ENCODE measurements around the gene BABAM2.

The BABAM2 gene

DNA sequence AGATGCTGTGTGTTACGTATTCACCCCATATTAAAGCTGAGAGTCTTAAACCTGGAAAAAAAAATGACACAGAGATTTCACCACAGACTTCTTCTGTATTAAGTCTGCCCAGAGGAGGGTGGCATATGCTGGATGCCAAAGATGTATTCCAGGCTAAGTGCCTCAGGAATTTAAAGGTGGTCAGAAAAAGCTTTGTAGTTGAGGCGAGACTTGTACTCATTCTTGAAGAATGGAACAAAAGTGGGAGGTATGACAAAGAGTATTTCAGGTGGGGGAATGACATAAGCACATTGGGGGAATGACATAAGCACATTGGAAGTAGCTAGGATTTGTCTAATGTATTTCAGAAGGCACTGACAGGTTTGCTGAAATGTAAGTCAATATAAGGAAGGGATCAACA lies 98.6 kb downstream of the BABAM2 start:
- no peak for DNase-seq (ENCODE audit: extremely low spot score)
- ChIA-PET POLR2A (no interaction called here), CTCF (interaction anchor here (0.7 kb wide), 1 partner anchor 460 kb away, joined by 3 read pairs; no protein-coding TSS in a partner anchor)
- TF ChIP-seq LEF1 (IDR thresholded peaks at IDR 0.05; ENCODE audit: borderline replicate concordance) (no peak), SUZ12 (IDR thresholded peaks at IDR 0.05) (no peak), TARDBP (IDR thresholded peaks at IDR 0.05) (no peak), HDGF (IDR thresholded peaks at IDR 0.05; ENCODE audit: borderline replicate concordance) (no peak), ELF4 (IDR thresholded peaks at IDR 0.05) (no peak), BHLHE40 (IDR thresholded peaks at IDR 0.05; ENCODE audit: borderline replicate concordance) (no peak), L3MBTL2 (conservative IDR thresholded peaks at IDR 0.05) (no peak), ARNT (IDR thresholded peaks at IDR 0.05) (no peak), FOXM1 (IDR thresholded peaks at IDR 0.05; ENCODE audit: borderline replicate concordance) (no peak), ZNF384 (IDR thresholded peaks at IDR 0.05) (no peak), CTBP1 (IDR thresholded peaks at IDR 0.05; ENCODE audit: borderline replicate concordance) (no peak), FOXK2 (IDR thresholded peaks at IDR 0.05) (no peak), FOXA1 (IDR thresholded peaks at IDR 0.05) (no peak), SP1 (IDR thresholded peaks at IDR 0.05) (no peak), NFRKB (IDR thresholded peaks at IDR 0.05) (no peak)
- TF ChIP-seq, protein P1, sequence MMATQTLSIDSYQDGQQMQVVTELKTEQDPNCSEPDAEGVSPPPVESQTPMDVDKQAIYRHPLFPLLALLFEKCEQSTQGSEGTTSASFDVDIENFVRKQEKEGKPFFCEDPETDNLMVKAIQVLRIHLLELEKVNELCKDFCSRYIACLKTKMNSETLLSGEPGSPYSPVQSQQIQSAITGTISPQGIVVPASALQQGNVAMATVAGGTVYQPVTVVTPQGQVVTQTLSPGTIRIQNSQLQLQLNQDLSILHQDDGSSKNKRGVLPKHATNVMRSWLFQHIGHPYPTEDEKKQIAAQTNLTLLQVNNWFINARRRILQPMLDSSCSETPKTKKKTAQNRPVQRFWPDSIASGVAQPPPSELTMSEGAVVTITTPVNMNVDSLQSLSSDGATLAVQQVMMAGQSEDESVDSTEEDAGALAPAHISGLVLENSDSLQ (IDR thresholded peaks at IDR 0.05): no peak

DNA sequence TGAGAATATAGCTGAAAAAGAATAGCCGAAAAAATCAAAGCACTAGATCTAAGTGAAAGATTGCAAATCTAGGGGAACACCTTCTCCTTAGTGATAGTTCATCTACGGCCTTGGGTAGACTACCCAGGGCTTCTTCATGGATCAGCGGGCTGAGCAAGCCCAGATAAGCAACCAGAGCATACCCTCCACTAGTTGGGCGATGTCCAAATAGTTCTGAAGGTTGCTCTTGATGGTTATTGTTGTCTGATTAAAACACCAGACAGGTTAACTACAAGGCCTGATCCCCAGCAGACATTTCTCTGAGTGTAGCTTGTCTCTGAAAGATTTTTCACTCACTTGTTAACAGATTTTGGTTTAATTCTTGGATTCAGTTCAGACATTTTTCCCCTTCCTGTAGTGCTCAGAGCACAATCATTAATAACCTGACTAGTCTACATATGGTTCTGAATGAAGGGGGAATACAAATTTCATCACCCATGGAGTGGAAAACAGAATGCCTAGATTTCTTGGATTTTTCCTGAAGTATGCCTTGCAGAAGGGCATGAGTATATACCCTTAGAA lies 99.6 kb downstream of the BABAM2 start:
- POLR2A ChIA-PET: no interaction called here
- DNase-seq (ENCODE audit: extremely low spot score): no peak
- CTCF ChIA-PET: no interaction called here
- TF ChIP-seq TARDBP (IDR thresholded peaks at IDR 0.05) (no peak), L3MBTL2 (conservative IDR thresholded peaks at IDR 0.05) (no peak), CTBP1 (IDR thresholded peaks at IDR 0.05; ENCODE audit: borderline replicate concordance) (no peak), SP1 (IDR thresholded peaks at IDR 0.05) (no peak), ARNT (IDR thresholded peaks at IDR 0.05) (no peak), NFRKB (IDR thresholded peaks at IDR 0.05) (no peak), ZNF384 (IDR thresholded peaks at IDR 0.05) (no peak), FOXK2 (IDR thresholded peaks at IDR 0.05) (no peak), HDGF (IDR thresholded peaks at IDR 0.05; ENCODE audit: borderline replicate concordance) (no peak)
- TF ChIP-seq, protein P1 (IDR thresholded peaks at IDR 0.05): no peak

DNA sequence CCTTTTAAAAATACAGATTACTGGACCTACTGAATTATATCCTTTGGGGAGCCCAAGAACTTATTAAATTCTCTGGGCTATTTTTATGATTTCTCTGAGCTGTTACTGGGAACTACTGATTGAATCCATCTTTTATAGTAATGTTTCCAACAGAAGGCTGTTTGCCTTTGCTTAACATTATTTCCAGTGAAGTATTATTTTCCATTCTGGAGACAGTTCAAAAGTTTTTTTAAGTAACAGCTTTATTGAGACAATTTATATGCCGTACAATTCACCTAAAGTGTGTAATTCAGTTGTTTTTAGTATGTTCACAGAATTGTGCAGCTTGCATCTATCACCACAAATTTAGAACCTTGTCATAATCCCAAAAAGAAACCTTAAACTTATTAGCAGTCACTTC lies 100.6 kb downstream of the BABAM2 start:
- ChIA-PET CTCF (no interaction called here), POLR2A (no interaction called here)
- no peak for DNase-seq (ENCODE audit: extremely low spot score)
- no peak for TF ChIP-seq ZNF384 (IDR thresholded peaks at IDR 0.05)
- no peak for TF ChIP-seq TARDBP (IDR thresholded peaks at IDR 0.05)
- TF ChIP-seq, protein P1 (IDR thresholded peaks at IDR 0.05): no peak

DNA sequence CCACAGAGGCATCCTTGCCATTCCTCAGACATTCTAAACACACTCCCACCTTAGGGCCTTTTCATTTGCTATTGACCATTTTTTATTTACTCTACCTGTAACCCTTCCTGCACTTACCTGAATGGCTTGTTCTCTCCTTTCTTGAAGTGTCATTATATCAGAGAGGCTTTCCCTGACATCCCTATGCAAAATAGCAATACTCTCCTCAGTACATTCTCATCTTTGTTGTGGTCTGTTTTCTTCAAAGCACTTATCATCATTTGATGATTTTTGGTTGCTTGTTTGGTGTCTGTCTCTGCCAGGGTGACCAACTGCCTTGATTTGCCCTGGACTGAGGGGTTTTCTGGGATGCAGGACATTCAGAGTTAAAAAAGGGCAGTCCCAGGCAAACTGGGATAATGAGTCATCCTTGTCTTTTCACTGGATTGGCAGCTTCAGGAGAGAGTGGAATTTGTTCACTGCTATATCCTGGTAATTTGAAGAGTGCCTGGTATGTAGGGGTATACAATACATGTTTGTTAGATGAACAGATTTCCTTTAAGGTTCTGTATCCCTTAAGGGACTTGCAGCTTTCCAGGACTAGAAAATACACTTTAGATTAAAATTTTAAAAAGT lies 102.4 kb downstream of the BABAM2 start:
- no peak for DNase-seq (ENCODE audit: extremely low spot score)
- ChIA-PET CTCF (no interaction called here), POLR2A (no interaction called here)
- no peak for TF ChIP-seq BHLHE40 (IDR thresholded peaks at IDR 0.05; ENCODE audit: borderline replicate concordance)
- TF ChIP-seq LEF1 (IDR thresholded peaks at IDR 0.05; ENCODE audit: borderline replicate concordance): no peak
- TF ChIP-seq L3MBTL2 (conservative IDR thresholded peaks at IDR 0.05): no peak
- TF ChIP-seq HDGF (IDR thresholded peaks at IDR 0.05; ENCODE audit: borderline replicate concordance): no peak
- TF ChIP-seq FOXA1 (IDR thresholded peaks at IDR 0.05): no peak
- no peak for TF ChIP-seq CTBP1 (IDR thresholded peaks at IDR 0.05; ENCODE audit: borderline replicate concordance)
- TF ChIP-seq ELF4 (IDR thresholded peaks at IDR 0.05): no peak
- TF ChIP-seq FOXK2 (IDR thresholded peaks at IDR 0.05): no peak
- no peak for TF ChIP-seq FOXM1 (IDR thresholded peaks at IDR 0.05; ENCODE audit: borderline replicate concordance)
- no peak for TF ChIP-seq ZNF384 (IDR thresholded peaks at IDR 0.05)
- no peak for TF ChIP-seq TARDBP (IDR thresholded peaks at IDR 0.05)
- no peak for TF ChIP-seq ARNT (IDR thresholded peaks at IDR 0.05)

DNA sequence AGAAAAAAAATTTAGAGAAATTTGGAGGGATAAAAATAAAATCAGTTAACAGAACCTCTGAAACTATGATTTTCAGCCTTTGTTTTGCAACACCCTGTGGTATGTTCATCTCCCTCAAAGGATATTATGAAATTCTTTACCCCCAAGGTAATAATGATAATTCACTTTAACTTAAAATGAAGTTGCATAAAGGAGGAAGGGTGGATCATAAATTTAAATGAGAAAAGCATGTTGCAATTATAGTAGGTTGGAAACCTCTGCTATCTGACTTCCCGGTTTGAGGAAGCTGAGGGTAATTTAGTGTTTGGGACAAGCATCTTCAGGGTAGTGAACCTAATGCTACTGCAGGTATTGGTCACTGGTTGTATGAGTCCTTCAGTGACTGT lies 102.9 kb downstream of the BABAM2 start:
- TF ChIP-seq LEF1 (IDR thresholded peaks at IDR 0.05; ENCODE audit: borderline replicate concordance) (no peak), BHLHE40 (IDR thresholded peaks at IDR 0.05; ENCODE audit: borderline replicate concordance) (no peak), CTBP1 (IDR thresholded peaks at IDR 0.05; ENCODE audit: borderline replicate concordance) (no peak), SUZ12 (IDR thresholded peaks at IDR 0.05) (no peak), ELF4 (IDR thresholded peaks at IDR 0.05) (no peak), FOXK2 (IDR thresholded peaks at IDR 0.05) (no peak), ARNT (IDR thresholded peaks at IDR 0.05) (no peak), SP1 (IDR thresholded peaks at IDR 0.05) (no peak), FOXA1 (IDR thresholded peaks at IDR 0.05) (no peak), FOXM1 (IDR thresholded peaks at IDR 0.05; ENCODE audit: borderline replicate concordance) (no peak), L3MBTL2 (conservative IDR thresholded peaks at IDR 0.05) (no peak)
- TF ChIP-seq, protein P1 (IDR thresholded peaks at IDR 0.05): no peak
- no peak for DNase-seq (ENCODE audit: extremely low spot score)
- CTCF ChIA-PET: no interaction called here
- POLR2A ChIA-PET: no interaction called here

Data from HEK293T (cell line).